ENCODE data around the gene AOX1.
"Not testable (repeated sequence)": the region's sequence is repeated elsewhere in the genome, so short reads cannot be mapped to it uniquely, and the experiment has no call there.

DNA sequence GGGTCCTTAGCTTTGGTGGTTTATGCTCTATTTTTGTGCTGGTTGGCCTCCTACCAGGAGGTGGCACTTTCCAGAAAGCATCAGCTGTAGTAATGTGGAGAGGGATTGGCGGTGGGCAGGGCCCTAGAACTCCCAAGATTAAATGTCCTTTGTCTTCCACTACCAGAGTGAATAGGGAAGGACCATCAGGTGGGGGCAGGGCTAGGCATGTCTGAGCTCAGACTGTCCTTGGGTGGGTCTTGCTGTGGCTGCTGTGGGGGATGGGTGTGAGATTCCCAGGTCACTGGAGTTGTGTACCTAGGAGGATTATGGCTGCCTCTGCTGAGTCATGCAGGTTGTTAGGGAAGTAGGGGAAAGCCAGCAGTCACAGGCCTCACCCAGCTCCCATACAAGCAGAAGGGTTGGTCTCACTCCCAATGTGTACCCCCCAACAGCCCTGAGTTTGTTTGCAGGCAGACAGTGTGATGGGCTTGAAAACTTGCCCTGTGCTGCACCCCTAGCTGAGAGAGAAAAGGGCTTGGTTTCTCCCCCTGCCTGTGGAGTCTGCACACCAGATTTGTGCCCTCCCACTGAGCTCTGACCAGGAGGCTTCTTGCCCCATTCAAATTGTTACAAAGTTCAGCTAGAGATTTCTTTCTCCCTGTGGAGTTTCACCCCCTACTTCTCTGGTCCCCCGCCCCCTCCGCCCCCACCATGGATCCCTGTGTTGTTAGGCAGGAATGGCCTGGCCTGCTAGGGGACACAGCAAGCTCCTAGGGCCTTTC, 62.9 kb downstream of the AOX1 start:
- TF ChIP-seq, protein P1, sequence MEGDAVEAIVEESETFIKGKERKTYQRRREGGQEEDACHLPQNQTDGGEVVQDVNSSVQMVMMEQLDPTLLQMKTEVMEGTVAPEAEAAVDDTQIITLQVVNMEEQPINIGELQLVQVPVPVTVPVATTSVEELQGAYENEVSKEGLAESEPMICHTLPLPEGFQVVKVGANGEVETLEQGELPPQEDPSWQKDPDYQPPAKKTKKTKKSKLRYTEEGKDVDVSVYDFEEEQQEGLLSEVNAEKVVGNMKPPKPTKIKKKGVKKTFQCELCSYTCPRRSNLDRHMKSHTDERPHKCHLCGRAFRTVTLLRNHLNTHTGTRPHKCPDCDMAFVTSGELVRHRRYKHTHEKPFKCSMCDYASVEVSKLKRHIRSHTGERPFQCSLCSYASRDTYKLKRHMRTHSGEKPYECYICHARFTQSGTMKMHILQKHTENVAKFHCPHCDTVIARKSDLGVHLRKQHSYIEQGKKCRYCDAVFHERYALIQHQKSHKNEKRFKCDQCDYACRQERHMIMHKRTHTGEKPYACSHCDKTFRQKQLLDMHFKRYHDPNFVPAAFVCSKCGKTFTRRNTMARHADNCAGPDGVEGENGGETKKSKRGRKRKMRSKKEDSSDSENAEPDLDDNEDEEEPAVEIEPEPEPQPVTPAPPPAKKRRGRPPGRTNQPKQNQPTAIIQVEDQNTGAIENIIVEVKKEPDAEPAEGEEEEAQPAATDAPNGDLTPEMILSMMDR (conservative IDR thresholded peaks at IDR 0.05), result not testable (repeated sequence)
- not testable (repeated sequence) for TF ChIP-seq EZH2 (IDR thresholded peaks at IDR 0.05; ENCODE audit: low read depth)

Measured in PC-9 (cell line).